Stimulated activated CD8-positive, alpha-beta memory T cell treated with anti-CD3 and anti-CD28 coated beads, Interleukin-12 subunit alpha, Interleukin-12 subunit beta, amount 100 ng/mL, for 4 hours (primary cell): ENCODE data around the gene BRD2.

Experiments used
- DNase-seq: peaks from one replicate; pipeline ENCODE4 v3.0.0-alpha.2; 2020; ENCODE audit warnings: low read depth

The BRD2 gene

DNA sequence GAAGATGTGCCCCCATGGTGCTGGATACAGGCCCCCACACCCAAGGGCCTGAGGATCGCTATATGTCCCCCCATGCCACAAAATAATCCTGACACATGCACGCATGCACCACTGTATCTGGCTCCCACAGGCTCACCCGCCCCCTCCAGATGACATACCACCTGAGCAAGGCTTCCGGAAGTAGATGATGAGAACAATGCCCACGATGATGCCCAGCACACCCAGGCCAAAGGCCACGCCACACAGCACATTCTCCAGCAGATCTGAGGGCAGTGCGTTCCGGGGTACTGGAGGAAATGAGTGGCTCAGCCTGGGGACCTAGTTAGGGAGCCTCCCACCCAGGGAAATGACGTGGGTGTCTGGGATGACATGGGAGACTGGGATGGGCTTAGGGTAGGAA lies 19.3 kb upstream of the BRD2 start:
- no peak for DNase-seq

DNA sequence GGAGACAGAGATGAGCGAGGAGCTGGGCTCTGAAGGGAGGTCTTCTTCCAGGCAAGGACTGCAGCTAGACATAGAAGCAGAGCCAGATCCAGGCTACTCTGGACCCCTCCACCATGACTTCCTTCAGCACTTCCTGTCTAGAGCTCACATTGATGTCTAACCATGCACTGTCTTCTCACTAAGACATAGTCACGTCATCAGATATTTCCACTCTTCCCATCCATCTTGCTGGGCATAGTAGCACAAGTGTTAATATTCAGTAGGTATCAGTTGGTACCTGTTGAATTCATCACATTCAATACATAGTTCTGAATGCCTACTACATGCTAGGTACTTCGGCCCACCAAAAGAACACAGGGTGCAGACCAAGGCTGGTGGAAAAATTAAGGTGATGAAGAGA lies 18.4 kb upstream of the BRD2 start:
- DNase-seq: no peak

DNA sequence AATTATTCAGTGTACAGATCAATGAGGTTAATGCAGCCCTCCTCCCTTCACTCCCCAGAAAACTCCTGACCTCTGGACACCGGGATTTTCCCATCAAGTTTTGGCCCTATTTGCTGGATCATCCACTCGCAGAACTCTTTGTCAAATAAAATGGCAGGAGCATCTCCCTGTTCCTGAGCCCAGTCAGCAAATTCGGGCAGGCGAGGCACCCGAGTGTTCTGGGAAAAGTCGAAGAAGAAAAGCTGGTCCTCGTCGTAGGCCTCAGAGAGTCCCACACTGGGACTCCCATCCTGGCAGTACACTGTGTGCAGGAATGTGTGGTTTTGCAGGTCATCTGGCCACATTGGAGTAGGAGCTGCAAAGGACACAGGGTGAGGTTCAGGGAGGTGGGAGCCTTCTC lies 17.9 kb upstream of the BRD2 start:
- DNase-seq: no peak

DNA sequence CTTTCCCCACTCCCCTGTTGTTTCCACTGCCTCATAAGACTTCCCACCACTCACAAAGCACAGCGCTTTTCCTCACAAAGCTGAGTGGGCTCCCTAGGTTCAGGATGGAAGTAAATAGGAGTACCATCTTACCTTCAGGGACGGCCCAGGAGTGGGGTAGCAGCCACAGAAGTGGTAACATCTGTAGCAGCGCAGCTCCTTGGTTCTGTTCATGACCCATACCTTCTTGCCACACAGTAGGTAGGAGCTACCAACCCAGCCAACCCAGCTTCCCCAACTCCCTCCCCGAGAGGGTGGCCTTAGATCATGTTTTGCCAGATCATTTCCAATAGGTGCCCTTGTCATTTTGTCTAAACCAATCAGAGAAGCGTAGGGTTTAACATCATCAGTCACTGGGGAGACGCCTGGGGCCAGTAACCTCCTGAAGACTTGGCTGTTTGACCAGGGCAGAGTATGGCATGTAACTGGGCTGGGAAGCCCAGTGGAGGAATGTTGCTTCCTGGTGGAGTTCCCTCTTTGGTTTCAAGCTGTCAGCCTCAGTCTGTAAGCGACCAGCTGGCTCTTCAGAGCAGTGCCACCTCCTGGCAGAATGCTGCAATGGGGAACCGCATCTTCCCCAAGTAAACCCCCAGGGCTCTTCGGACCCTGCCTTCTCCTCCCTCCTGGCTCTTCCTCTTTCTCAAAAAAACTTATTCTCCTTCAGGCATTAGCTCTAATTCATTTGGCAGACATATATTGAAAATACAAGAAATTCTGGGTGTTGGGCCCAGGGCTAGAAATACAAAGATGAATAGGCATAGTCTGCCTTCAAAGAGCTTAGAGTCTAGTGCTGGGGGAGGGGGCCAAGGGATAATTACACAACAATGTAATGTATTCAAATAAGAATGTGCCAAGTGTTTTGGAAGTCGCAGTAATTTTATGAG lies 15.3 kb upstream of the BRD2 start, which contains the start of gene HLA-DMA:
TSS of gene HLA-DMA (minus strand) at position 281 of the 923 bp plus-strand sequence. CDS start at position 220, 61 bp downstream.
- peak; percentile 56 for DNase-seq

DNA sequence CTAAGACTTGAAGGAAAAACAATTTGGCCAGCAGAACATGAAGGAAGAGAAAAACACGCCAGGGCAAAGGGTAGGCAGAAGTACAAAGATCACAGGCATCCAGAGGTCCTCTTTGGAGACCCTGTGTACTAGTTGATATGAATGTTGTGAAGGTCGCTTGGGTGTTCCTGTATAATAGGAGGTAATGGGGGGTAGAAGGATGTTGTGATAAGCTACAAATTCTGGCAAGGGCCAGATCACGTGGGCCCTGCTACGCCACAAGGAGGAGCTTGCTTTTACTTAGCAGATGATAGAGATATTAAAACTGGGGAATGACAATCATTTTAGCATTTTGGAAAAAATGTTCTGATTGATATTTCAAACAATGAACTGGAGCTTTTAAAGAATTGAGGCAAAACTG lies 14.6 kb upstream of the BRD2 start:
- no peak for DNase-seq

DNA sequence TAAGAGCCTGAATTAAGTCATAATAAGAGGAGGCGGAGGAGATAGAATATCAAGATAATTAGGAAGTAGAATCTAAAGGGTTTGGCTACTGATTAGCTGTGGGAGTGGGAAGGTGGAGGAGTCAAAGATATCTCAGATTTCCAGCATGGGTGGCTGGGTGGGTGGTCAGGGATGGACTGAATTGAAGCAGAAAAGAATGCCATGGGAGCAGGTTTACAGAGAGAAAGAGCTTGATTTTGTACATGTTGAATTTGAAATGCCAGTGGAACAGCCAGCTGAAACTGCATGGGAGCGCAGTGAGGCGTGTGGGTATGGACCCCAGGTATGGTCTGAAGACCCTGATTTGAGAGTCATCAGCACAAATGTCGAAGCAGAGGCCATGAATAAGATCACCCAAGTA lies 14.1 kb upstream of the BRD2 start:
- no peak for DNase-seq

DNA sequence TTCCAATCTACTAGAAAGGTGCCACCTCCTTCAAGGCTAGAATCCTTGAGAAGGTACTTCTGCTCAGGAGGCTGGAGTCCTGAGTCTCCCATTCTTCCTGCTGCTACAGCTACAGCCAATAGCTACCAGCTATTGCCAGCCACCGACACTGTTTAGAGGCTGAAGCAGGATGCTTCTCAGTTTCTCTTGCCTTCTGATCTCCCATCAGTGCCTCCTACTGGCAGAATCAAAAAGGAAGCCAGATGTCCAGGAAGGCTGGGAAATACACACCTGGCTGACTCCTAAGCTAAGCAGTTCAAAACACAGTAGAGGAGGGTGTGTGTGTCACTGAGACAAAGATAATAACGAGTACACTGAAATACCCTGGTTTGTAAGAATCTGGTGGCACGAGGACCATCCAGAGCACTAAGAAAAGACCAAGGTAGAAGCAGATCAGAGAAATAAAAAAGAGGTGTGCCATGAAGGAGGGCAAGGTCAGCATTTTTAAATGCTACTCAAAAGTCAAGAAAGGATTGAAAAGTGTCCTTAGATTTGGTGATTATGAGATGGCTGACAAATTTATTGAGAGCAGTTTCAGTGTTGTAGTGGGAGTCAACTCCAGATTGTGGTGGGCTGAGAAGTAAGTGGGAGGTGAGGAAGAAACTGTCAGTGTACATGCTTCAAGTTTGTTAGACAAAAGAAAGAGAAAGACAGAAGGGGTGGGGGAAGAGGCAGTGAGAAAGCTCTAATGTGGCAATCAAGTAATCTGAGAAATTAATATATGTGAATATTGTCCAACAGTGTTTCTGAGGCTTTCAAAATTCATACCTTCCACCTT lies 13.2 kb upstream of the BRD2 start:
- DNase-seq: no peak

DNA sequence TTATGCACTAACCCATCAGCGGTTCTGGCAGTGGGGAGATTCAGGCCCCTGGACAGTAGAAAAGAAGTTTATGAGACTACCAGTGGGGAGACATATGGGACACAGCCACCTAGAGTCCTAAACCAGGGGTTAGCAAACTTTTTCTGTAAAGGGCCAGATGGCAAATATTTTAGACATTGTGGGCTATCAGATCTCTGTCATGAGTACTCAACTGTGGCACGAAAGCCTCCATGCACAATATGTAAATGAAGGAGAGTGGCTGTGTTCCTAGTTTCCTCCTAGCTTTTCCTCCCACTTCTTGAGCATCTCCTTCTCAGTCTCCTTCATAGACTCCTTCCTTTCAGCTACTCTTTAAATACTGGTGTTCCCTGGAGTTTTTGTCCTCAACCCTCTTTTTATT lies 12.2 kb upstream of the BRD2 start:
- DNase-seq: no peak

DNA sequence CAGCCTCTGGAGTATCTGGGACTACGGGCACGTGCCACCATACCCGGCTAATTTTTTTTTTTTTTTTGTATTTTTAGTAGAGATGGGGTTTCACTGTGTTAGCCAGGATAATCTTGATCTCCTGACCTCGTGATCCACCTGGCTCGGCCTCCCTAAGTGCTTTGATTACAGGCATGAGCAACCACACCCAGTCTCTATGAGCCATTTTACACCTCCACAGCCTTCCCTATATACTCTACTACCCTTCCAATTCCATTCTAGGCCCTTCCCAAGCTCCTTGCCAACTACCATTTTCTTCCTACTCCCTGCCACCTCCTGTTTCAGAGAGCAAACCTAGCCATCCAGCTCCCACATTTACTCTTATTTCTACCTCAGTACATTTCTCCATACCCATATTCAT lies 7.8 kb upstream of the BRD2 start:
- no peak for DNase-seq

DNA sequence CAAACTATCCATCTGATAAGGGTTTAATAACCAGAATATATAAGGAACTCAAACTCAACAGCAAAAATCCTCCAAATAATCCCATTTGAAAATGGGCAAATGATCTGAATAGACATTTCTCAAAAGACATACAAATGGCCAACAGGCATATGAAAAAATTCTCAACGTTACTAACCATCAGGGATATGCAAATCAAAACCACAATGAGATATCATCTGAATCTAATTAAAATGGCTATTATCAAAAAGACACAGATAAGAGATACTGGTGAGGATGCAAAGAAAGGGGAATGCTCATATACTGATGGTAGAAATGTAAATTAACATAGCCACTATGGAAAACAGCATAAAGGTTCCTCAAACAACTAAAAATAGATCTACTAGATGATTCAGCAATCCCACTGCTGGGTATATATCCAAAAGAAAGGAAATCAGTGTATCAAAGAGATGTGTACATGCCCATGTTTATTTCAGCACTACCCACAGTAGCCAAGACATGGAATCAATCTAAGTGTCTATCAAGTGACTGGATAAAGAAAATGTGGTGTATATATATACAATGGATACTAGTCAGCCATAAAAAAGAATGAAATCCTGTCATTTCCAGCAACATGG lies 6.1 kb upstream of the BRD2 start:
- DNase-seq: no peak

DNA sequence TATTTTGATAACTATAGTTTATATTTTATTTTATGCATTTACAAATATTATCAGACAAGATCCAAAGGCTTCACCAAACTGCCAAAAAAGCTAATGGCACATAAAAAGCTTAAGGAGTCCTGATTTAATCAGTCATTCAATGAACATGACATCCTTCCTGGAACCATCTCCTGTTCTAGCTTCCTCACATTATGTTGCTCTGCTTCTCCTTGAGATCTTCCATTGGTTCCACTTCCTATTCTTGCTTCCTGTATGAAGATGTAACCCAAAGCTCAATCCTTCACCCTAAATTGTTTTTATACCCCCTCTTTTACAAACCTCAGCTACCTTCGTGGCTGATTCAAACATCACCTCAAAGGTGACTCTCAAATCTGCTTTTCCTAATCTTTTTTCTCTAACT lies 4.5 kb upstream of the BRD2 start:
- no peak for DNase-seq

DNA sequence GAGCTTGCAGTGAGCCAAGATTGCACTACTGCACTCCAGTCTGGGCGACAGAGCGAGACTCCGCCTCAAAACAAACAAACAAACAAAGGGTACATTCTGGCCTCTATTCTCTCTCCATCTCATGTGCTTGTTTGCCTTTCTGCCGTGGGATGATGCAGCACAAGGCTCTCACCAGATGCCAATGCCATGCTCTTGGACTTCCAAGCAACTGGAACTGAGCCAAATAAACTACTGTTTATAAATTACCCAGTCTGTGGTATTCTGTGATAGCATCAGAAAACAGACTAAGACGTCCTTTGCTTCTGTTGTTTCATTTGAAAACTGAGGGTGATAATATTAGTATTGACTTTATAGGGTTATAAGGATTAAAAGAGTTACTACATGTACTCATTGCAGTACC lies 3.6 kb upstream of the BRD2 start:
- no peak for DNase-seq

DNA sequence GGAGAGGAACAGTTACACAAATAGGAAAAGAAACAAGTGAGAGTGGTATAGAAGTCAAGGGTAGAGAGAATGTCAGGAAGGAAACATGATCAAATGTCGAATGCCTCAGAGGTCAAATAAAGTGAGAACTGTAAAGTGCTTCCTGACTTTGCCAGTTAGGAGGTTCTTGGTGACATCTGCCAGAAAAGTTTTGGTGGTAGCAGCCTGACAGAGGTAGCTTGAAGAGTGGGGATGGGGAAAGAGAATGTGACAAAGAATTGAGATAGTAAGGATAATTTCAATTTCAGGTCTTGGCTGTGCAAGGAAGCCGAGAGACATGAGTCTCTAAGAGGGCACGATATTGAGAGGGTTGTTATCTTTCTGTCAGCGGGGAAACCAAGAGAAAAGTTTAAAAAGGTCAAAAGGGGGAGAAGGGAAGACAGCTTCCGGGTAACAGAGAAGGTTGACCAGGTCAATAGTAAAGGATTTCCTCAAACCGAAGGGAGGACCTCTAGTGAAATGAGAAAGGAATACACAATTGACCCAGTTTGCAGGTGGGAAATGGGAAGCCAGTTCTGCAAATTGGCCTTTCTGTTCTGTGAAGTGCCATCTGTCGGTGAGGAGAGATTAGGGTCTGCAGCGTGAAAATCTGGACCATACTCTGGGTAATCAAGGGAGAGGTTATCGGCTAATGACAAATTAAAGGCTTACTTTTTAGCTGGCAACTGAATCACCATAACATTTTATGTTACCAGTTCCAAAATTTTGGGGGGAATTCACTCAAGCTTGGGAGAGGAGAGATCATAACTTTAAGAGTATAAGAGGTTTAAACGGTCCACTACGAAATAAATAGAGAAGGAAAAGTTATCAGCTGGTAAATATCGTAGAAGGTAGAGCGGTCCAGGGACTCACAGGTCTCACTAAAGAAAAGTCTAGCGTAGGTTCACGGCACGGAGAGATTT lies 973 bp upstream of the BRD2 start:
- no peak for DNase-seq

DNA sequence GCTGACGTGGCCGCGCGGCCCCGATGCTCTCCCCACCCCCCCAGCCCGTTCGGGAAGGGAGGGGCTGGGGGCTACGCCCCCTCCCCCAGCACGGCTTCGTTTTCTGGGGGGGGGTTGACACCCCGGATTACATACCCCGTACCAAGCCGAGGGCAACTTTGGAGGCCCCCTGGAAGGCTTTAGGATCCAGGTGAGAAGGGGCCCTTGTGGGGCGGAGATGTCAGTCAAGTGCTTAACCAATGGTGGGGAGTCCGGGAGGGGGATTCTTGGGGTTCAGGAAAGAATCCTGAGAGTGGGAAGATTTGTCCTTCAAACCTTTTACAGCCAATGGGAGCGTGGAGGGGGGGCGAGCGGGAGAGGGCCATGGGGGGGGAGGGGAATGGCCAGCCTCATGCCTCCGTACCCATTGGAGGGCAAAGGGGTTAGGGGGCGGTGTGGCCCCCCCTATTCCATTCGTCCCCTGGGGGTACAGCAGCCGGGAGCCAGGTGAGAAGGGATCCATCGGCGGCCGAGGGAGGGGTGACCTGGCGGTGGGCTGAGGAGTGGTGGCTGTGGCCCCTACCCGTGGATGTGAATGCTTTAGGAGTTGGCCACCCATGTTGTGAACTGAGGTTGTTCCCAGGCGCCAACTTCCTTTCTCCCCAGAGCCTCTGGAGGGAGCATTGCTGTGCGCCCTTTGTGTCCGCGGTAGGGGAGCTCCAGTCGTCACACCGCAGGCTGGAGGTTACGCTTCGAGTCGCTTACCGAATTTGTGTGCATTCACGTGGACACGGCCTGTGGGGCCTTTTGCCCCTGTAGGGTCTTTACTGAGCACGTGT lies 682 bp downstream of the BRD2 start:
- peak; percentile 35 for DNase-seq

DNA sequence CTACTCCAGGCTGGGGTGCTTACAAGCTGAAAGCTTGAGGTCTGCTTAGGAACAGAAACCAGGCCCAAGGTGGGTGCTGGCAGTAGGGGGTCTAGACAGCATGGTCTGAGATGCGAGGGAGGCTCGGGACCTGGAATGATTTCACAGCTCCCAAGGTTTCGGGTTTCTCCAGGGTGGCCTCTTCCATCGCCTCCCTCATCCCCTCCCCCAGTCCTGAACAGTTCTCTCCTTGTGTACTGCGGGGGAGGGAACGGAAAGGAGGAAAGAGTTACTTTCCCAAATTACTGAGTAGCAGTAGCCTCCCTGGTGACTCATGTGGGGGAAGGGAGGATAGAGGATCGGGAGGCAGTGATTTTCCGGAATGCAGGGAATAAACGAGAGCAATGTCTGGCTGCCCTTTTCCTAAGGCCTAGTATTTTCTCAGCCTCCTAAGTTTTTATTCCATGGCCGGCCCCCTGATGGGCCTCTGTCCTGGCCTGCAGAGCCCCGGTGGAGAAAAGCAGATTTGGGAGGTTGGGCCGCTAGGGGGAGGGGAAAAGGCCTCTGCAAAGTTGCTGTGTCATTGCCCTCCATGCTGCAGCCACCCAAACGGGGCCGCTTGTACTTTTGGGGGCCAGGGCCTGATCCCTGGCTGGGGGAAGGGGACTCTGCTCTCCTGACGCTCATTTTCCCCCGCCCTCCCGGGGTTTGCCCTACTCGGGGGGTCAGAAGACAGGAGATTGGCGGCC lies 1.5 kb downstream of the BRD2 start:
- DNase-seq: peak; percentile 59

DNA sequence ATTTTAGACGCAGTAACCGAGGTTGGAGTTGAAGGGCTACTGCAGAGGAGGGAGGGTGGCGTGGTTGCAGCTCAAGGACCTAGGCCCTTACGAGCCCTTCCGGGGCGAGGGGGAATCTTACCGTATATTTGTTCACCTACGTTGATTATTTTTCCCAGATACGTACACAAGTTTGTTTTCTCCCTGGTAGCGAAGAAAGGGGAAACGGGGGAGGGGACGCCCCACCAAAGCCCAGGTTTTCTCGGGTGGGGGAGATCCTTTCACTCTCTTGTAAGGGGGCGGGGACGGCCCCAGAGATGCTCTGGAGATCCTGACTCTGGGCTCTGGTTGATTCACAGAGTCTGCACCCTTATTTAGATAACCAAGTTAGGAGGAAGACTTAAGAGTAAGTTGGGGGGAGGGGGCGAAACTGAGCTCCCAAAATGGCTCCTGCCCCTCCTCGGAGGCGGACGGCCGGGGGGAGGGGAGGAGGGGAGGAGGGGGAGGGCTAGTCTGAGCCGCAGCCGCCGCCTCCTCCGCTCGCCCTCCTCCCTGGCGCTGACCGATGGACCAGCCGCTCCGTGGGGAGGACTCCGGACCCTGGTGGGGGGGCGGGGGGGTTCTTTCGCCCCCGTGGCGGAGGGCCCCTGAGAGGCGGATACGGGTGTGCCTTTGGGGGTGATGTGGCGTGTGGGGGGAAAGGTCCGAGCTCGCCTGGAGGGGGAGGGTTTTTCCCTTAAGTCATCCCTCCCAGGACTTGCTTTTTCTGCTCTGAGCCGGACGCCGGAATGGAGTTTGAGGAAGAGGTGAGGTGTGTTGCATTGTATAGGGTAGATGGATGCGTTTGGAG lies 2.2 kb downstream of the BRD2 start:
- peak; percentile 62 for DNase-seq

DNA sequence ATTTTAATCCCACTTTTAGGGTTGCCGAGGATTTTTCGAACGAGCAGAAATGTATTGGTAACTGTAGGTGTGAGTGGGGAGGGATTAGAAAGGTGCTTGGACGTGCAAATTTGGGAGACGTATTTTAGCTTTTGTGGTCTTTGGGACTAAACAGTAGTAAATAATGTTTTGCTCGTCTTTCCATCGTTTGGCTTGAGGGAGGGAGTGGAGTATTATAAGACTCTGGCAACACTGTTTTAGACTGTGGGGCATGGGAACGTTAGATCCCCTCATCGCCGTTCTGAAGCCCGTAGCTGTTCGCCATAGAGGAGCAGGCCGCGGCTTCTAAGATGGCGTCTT lies 2.8 kb downstream of the BRD2 start:
- DNase-seq: no peak

DNA sequence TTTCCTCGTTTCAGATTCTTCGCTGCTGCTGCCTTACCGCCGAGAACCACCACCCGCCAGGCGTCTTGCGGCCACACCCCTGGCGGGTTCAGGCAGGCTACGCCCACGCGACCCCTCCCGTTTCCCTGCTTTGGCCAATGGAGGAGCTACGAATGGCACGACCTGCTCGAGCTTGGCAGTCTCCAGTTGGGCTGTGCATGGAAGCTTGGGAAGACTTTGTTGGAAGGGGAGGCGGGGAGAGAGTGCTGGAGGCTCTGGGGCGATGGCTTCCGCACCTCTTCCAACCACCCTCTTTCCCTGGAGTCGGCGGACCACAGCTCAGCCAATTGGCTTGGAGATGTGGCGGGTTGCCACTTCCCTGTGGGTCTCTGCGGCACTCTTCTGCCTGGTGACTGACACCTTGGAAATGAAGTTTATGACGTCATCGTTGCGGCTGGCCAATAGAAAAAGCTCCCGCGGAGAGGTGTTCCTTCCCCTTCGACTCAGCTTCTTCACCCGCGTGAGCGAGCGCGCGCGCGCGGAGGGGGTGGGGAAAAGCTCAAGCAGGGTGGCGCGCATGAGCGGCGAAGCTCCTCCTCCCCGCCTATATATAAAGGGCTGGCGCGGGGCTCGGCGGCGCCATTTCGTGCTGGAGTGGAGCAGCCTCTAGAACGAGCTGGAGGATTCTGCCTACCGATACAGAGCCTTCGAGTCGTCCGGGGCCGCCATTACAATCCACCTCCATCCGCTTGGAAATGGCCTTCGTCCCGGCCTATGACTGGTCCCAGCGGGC lies 3.4 kb downstream of the BRD2 start:
- DNase-seq: peak; percentile 99
